Measurements from ENCODE around the gene GDNF. TPM values are rescaled to one million over a fixed set of nuclear protein-coding genes. Genes with fewer than 3 reads are reported as not detected.

GDNF gene
- total RNA-seq, 4 donors from 2014 or later, result 0.10 to 0.80 (median 0.39) TPM

DNA sequence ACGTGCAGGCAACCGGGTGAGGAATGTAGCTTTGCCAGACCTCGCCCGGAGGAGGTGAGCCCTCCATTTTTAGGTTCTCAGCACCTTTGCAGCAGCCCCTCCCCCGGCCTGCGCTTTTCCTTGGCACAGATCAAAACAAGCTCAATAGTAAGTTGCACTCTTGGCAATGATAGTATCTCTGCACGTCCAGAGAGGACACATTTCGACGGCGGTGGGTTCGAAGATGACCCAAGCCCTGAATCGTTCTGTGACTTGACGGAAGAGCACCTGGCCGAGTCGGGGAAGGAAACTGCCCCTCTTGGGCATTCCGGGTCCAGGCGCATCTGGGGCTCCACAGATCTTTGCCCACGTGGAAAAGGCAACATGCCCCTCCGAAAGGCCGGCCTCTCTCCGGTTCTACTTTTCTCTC is 904 bp downstream of the GDNF start:
- WGBS, 2 donors, result 8 to 9% methylated on average over 21 of the region's 21 CpGs
- DNase-seq (ENCODE audit: low spot score in 2 of 2), result no peak
- intact Hi-C loops (cut with DNase I; ENCODE audit: low total_unique reads), result loop anchor here (5.0 kb wide), 1 partner anchor 358 kb away; no protein-coding TSS in a partner anchor
- H3K4me3 ChIP-seq (ENCODE audit: low read depth, poor library complexity, severe bottlenecking), result no peak overlapping the region
- TF ChIP-seq POLR2A (IDR thresholded peaks at IDR 0.05), result no peak
- TF ChIP-seq, protein P1, sequence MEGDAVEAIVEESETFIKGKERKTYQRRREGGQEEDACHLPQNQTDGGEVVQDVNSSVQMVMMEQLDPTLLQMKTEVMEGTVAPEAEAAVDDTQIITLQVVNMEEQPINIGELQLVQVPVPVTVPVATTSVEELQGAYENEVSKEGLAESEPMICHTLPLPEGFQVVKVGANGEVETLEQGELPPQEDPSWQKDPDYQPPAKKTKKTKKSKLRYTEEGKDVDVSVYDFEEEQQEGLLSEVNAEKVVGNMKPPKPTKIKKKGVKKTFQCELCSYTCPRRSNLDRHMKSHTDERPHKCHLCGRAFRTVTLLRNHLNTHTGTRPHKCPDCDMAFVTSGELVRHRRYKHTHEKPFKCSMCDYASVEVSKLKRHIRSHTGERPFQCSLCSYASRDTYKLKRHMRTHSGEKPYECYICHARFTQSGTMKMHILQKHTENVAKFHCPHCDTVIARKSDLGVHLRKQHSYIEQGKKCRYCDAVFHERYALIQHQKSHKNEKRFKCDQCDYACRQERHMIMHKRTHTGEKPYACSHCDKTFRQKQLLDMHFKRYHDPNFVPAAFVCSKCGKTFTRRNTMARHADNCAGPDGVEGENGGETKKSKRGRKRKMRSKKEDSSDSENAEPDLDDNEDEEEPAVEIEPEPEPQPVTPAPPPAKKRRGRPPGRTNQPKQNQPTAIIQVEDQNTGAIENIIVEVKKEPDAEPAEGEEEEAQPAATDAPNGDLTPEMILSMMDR (IDR thresholded peaks at IDR 0.05), result no peak

DNA sequence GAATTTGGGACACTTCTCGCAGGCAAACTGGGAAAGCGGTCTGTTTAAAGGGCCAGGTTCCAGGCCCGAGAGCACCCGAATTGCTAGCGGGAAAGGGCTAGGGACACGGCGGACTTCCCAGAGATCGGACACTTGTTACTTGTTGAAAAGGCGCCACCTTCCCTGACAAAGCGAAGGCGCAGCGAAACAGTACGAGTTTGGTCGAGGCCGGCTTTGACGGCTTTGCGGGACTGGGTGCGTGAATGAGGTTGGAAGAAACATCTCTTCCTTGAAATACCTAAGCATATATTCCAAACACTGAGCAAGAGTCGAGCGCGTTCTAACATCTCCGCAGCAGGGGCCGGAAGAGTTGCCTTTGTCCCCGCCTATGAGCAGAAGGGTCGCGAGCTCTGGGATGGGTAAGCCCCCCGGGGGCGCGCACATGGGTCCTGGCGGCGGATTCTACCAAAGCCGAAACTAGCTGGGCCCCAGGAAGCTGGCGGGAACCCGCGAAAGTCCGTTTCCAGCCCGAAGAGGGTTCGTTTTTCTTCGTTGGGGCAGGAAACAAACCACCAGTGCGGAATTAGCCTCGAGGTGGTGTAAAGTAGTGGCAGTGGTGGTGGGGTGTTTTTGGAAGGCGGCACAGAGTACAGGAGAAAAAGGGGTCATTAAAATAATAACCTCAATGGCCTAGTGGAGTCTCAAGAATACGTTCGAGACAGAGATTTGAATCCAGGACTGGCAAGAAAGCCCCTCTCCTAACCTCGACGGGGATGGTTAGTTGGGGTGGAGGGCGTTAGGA is 1.5 kb downstream of the GDNF start:
- WGBS, 2 donors, result 4 to 5% methylated on average over 47 of the region's 47 CpGs
- peak overlapping the region; percentile 5 for H3K4me3 ChIP-seq (ENCODE audit: low read depth, poor library complexity, severe bottlenecking)
- intact Hi-C loops (cut with DNase I; ENCODE audit: low total_unique reads), result loop anchor here (5.0 kb wide), 1 partner anchor 359 kb away; no protein-coding TSS in a partner anchor
- no peak for TF ChIP-seq POLR2A (IDR thresholded peaks at IDR 0.05)
- TF ChIP-seq, protein P1 (IDR thresholded peaks at IDR 0.05), result no peak
- no peak for DNase-seq (ENCODE audit: low spot score in 2 of 2)

DNA sequence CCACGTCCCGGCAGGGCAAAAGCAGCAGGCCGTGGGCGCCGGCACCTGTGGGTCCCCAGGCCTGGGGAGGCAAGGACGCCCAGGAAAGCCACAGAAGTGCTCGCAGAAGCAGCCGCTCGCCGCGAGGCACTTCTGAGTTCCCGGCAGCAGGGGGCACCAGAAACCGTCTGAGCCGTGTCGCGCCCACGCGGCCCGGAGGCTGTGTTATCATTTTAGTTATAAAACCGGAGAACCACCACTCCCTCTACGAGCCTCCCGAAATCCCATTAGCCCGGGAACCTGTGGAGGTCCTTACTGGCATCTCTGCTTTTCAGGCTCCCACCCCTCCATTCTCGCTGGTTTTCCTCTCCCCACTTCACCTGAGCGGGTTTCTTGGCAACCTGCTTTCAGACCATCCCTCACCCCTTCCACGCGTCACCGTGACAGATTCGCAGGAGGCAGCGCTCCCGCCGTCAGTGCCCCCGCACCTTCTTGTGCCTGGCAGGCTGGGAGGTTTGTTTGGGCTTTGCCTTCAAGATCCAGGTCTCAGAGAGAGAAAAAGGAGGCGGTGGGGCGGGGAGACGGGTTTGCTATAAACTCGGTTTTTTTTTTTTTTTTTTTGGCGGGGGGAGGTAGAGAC is 2.3 kb downstream of the GDNF start:
- H3K4me3 ChIP-seq (ENCODE audit: low read depth, poor library complexity, severe bottlenecking), result no peak overlapping the region
- 2 to 5% methylated on average over 23 to 38 of the region's 38 CpGs for WGBS, 2 donors
- intact Hi-C loops (cut with DNase I; ENCODE audit: low total_unique reads), result loop anchor here (5.0 kb wide), 1 partner anchor 360 kb away; no protein-coding TSS in a partner anchor
- TF ChIP-seq, protein P1 (IDR thresholded peaks at IDR 0.05), result peak in 1 of 3 donors; percentile 28
- TF ChIP-seq POLR2A (IDR thresholded peaks at IDR 0.05), result no peak
- peak; percentile 55 to 94 for DNase-seq (ENCODE audit: low spot score in 2 of 2)

DNA sequence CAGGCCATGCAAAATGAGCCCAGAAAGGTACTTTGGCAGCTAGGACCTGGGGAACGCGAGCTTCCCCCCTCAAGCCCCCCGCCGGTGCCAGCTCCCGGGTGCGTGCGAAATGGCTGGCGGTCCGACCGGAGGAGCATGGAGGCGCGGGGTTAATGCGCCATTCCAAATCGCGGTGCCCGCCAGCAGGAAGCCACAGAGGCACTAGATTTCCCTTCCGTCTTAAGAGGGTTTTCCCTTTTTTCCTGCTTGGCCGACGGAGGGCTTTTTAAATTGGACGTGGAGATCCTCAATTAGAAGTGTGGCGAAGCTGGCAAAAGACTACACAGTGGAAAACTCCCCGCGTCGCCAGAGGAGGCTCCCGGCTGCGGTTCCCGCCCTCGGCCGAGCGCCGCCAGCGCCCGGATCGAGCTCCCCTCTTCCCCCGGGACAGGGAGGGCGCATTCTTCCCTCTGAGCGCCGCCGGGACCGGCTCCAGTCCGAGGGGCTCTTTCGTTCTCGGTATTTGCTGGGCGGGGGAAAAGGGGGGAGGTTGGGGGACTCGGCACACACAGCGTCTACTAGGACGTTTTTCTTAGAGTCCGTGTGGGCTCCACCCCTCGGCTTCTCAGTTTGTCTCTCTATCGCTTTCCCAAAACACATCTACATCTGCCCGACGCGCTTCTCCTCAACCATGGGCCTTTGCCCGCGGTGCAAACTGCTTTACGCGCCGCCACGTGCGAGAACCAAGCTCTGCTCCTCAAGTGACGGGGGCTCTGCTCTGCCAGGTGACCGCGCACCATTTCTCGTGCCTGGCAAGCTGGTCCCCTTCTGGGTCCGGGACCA is 3.0 kb downstream of the GDNF start:
- intact Hi-C loops (cut with DNase I; ENCODE audit: low total_unique reads), result loop anchor here (5.0 kb wide), 1 partner anchor 360 kb away; no protein-coding TSS in a partner anchor
- no peak for TF ChIP-seq POLR2A (IDR thresholded peaks at IDR 0.05)
- TF ChIP-seq, protein P1 (IDR thresholded peaks at IDR 0.05), result no peak
- no peak for DNase-seq (ENCODE audit: low spot score in 2 of 2)
- WGBS, 2 donors, result 1 to 3% methylated on average over 25 to 65 of the region's 65 CpGs
- H3K4me3 ChIP-seq (ENCODE audit: low read depth, poor library complexity, severe bottlenecking), result no peak overlapping the region

DNA sequence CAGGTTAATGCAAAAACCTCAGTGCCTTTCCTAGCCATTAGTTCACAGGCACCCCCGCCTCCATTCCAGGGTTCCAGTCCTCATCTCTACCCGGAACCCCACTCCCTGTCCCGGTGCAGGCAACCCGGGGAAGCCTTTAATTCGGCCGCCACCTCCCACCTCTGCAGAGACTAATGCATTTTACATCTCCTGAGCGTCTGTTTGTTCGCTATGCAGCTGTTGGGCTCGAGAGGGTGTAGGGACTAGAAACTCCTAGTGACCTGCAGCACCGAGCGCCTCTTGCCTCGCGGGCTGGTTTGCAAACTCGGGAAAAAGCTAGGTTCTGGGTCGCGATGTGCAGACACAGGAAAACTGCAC is 3.6 kb downstream of the GDNF start:
- TF ChIP-seq, protein P1 (IDR thresholded peaks at IDR 0.05), result no peak
- TF ChIP-seq POLR2A (IDR thresholded peaks at IDR 0.05), result no peak
- WGBS, 2 donors, result 32 to 38% methylated on average over 16 of the region's 16 CpGs
- intact Hi-C loops (cut with DNase I; ENCODE audit: low total_unique reads), result loop anchor here (5.0 kb wide), 1 partner anchor 361 kb away; no protein-coding TSS in a partner anchor

More for the DNA sequence above, 3.6 kb downstream of the GDNF start:
- no peak for DNase-seq (ENCODE audit: low spot score in 2 of 2)
- no peak overlapping the region for H3K4me3 ChIP-seq (ENCODE audit: low read depth, poor library complexity, severe bottlenecking)

Data from lower leg skin (tissue), 4 donors.